Vagina (tissue), 2 donors: ENCODE data around the gene SCN5A.

Experiments
- CTCF ChIP-seq, 3 experiments: fragments of 450-650 bp in 2 of 3; fragments of 200-600 bp in 1 of 3; sonication (generic) in 1 of 3; IDR thresholded peaks; one replicate each; pipeline ENCODE4 v1.5.1; 2017 to 2019; ENCODE audit warnings: antibody characterized with exemption in 3 of 3, mild to moderate bottlenecking in 2 of 3, moderate library complexity in 2 of 3
- POLR2A ChIP-seq, 2 donors: fragments of 450-650 bp; IDR thresholded peaks; one replicate each; pipeline ENCODE4 v1.6.1; 2017; ENCODE audit warnings: antibody characterized with exemption in 2 of 2, mild to moderate bottlenecking in 2 of 2, moderate library complexity in 2 of 2

GRCh38 chr3:38558864-38559263 lies 90.6 kb downstream of the SCN5A start:
- TF ChIP-seq CTCF (IDR thresholded peaks at IDR 0.05) (no peak), POLR2A (IDR thresholded peaks at IDR 0.05) (no peak)
